ENCODE results near the gene CHIA.

CHIA gene

DNA sequence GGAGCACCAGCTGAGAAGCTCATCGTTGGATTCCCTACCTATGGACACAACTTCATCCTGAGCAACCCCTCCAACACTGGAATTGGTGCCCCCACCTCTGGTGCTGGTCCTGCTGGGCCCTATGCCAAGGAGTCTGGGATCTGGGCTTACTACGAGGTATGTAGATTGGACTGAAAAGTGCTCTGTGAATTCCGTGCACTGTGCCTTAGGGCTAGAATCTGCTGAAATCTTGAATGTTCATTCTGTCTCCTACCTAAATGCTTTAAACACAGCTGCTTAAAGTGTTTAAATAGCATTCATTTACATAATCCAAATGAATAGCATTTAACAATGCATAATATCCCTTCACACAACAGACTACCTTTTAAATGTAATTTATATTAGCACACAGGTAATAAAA is 27.9 kb downstream of the CHIA start:
- Histone ChIP-seq H3K4me3 (ENCODE audit: low read length) (no peak overlapping the region), H3K79me2 (ENCODE audit: low read length) (no peaks in the 10 kb centered on the region), H3K27me3 (replicated peaks; ENCODE audit: insufficient read depth, low read length) (no peaks in the 10 kb centered on the region), H3K27ac (ENCODE audit: low read length) (no peak overlapping the region), H3K9me2 (replicated peaks; ENCODE audit: insufficient read depth, low read length) (no peaks in the 10 kb centered on the region), H3K9ac (ENCODE audit: low read length) (no peak overlapping the region), H3K4me1 (ENCODE audit: low read length) (no peaks in the 10 kb centered on the region), H3K9me3 (replicated peaks; ENCODE audit: insufficient read depth, low read length) (no peaks in the 10 kb centered on the region), H2AFZ (ENCODE audit: low read length) (no peak overlapping the region), H3F3A (ENCODE audit: insufficient read depth, low read length) (no peaks in the 10 kb centered on the region), H3K4me2 (ENCODE audit: low read depth, low read length) (no peak overlapping the region), H4K20me1 (ENCODE audit: insufficient read depth, low read length) (no peaks in the 10 kb centered on the region), H3K36me3 (replicated peaks; ENCODE audit: insufficient read depth, low read length) (no peaks in the 10 kb centered on the region)
- no peak for TF ChIP-seq CTCF (IDR thresholded peaks at IDR 0.05; ENCODE audit: low read length)
- no peak for TF ChIP-seq EZH2 (optimal IDR thresholded peaks at IDR 0.05; ENCODE audit: low read depth, low read length)
- no peak for TF ChIP-seq EZH2phosphoT487 (IDR thresholded peaks at IDR 0.05; ENCODE audit: low read length)
- DNase-seq = no peak

DNA sequence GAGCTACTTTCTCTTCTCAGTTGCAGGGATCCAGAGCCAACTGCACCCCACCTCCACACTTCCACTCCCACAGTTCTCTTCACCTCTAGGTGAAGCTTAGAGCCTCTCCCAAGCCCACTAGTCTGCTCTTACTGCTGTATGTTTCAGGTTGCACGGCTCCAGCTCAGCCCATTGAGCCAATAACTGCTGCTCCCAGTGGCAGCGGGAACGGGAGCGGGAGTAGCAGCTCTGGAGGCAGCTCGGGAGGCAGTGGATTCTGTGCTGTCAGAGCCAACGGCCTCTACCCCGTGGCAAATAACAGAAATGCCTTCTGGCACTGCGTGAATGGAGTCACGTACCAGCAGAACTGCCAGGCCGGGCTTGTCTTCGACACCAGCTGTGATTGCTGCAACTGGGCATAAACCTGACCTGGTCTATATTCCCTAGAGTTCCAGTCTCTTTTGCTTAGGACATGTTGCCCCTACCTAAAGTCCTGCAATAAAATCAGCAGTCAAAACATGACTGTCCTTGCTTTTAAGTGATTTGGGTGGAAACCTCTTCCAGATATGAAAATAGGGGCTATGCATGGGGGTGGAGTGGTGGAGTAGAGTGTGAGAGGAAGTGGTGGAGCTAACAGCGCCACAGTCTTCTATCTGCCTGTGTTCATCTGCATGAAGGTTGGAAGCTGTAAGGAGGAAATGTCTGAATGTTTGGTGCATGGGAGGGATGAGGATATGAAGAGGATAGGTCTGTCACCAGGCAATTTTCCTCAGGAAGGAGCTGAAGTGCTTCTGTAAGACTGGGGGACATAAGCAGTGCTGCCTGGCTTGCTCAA is 29.6 kb downstream of the CHIA start:
- Histone ChIP-seq H3K9me3 (replicated peaks; ENCODE audit: insufficient read depth, low read length) (no peaks in the 10 kb centered on the region), H3K9ac (ENCODE audit: low read length) (no peak overlapping the region), H2AFZ (ENCODE audit: low read length) (no peak overlapping the region), H3K36me3 (replicated peaks; ENCODE audit: insufficient read depth, low read length) (no peaks in the 10 kb centered on the region), H3K4me3 (ENCODE audit: low read length) (no peak overlapping the region), H3K27ac (ENCODE audit: low read length) (no peak overlapping the region), H3K27me3 (replicated peaks; ENCODE audit: insufficient read depth, low read length) (no peaks in the 10 kb centered on the region), H4K20me1 (ENCODE audit: insufficient read depth, low read length) (no peaks in the 10 kb centered on the region), H3K4me1 (ENCODE audit: low read length) (no peaks in the 10 kb centered on the region), H3F3A (ENCODE audit: insufficient read depth, low read length) (no peaks in the 10 kb centered on the region), H3K4me2 (ENCODE audit: low read depth, low read length) (no peak overlapping the region), H3K9me2 (replicated peaks; ENCODE audit: insufficient read depth, low read length) (no peaks in the 10 kb centered on the region), H3K79me2 (ENCODE audit: low read length) (no peaks in the 10 kb centered on the region)
- no peak for DNase-seq
- TF ChIP-seq EZH2 (optimal IDR thresholded peaks at IDR 0.05; ENCODE audit: low read depth, low read length) = no peak
- no peak for TF ChIP-seq CTCF (IDR thresholded peaks at IDR 0.05; ENCODE audit: low read length)
- TF ChIP-seq EZH2phosphoT487 (IDR thresholded peaks at IDR 0.05; ENCODE audit: low read length) = no peak

- Histone ChIP-seq H3K4me1 (ENCODE audit: low read length) (no peaks in the 10 kb centered on the region), H3K9me2 (replicated peaks; ENCODE audit: insufficient read depth, low read length) (no peaks in the 10 kb centered on the region), H4K20me1 (ENCODE audit: insufficient read depth, low read length) (no peaks in the 10 kb centered on the region), H3K4me3 (ENCODE audit: low read length) (no peak overlapping the region), H3K9ac (ENCODE audit: low read length) (no peak overlapping the region), H2AFZ (ENCODE audit: low read length) (no peak overlapping the region), H3F3A (ENCODE audit: insufficient read depth, low read length) (no peaks in the 10 kb centered on the region), H3K27ac (ENCODE audit: low read length) (no peak overlapping the region), H3K79me2 (ENCODE audit: low read length) (no peaks in the 10 kb centered on the region), H3K9me3 (replicated peaks; ENCODE audit: insufficient read depth, low read length) (no peaks in the 10 kb centered on the region), H3K27me3 (replicated peaks; ENCODE audit: insufficient read depth, low read length) (no peaks in the 10 kb centered on the region), H3K4me2 (ENCODE audit: low read depth, low read length) (no peak overlapping the region), H3K36me3 (replicated peaks; ENCODE audit: insufficient read depth, low read length) (no peaks in the 10 kb centered on the region)
- no peak for TF ChIP-seq EZH2phosphoT487 (IDR thresholded peaks at IDR 0.05; ENCODE audit: low read length)
- no peak for TF ChIP-seq EZH2 (optimal IDR thresholded peaks at IDR 0.05; ENCODE audit: low read depth, low read length)
- no peak for TF ChIP-seq CTCF (IDR thresholded peaks at IDR 0.05; ENCODE audit: low read length)
- no peak for DNase-seq
Measured at GRCh38 chr1:111323231-111323630, 32.6 kb downstream of the CHIA start.
